Mesenchymal stem cell (in vitro differentiated cells and primary cell): Measurements from ENCODE around the gene CETP.

Experiments used
- DNase-seq: peaks from one replicate; pipeline ENCODE4 v3.0.0-alpha.2; 2013
- H2AFZ ChIP-seq: one replicate; pipeline ENCODE4 v1.6.1; 2013; ENCODE audit warnings: low read depth, mild to moderate bottlenecking, control low read depth, inconsistent platforms, low read length, moderate library complexity
- H2AK5ac ChIP-seq: 2 replicates; pipeline ENCODE4 v1.6.1; 2013; ENCODE audit warnings: low read length, moderate library complexity, mild to moderate bottlenecking, inconsistent platforms; ENCODE audit not compliant: severe bottlenecking
- H2BK120ac ChIP-seq: one replicate; pipeline ENCODE4 v1.6.1; 2013; ENCODE audit warnings: low read depth, mild to moderate bottlenecking, inconsistent platforms, low read length, moderate library complexity
- H2BK12ac ChIP-seq, 2 experiments: one replicate each; pipeline ENCODE4 v1.6.1; 2013; ENCODE audit warnings: inconsistent platforms in 2 of 2, low read length in 2 of 2, mild to moderate bottlenecking in 2 of 2, moderate library complexity in 2 of 2, control low read depth in 1 of 2
- H2BK15ac ChIP-seq: one replicate; pipeline ENCODE4 v1.6.1; 2013; ENCODE audit warnings: mild to moderate bottlenecking, low read depth, inconsistent platforms; ENCODE audit not compliant: poor library complexity, severe bottlenecking
- H2BK5ac ChIP-seq: 2 replicates; pipeline ENCODE4 v1.6.1; 2013; ENCODE audit warnings: low read depth, mild to moderate bottlenecking, low read length, control low read depth, inconsistent platforms; ENCODE audit not compliant: poor library complexity, severe bottlenecking
- H3K14ac ChIP-seq, 2 experiments: one replicate each; pipeline ENCODE4 v1.6.1; 2013; ENCODE audit warnings: inconsistent platforms in 2 of 2, low read length in 2 of 2, control low read depth in 1 of 2, mild to moderate bottlenecking in 1 of 2, moderate library complexity in 1 of 2
- H3K18ac ChIP-seq, 2 experiments: one replicate each; pipeline ENCODE4 v1.6.1; 2013; ENCODE audit warnings: inconsistent platforms in 2 of 2, low read length in 2 of 2, control low read depth in 1 of 2, low read depth in 1 of 2, mild to moderate bottlenecking in 1 of 2
- H3K23ac ChIP-seq, 2 experiments: one replicate each; pipeline ENCODE4 v1.6.1; 2013; ENCODE audit warnings: inconsistent platforms in 2 of 2, low read length in 2 of 2, mild to moderate bottlenecking in 2 of 2, moderate library complexity in 2 of 2, control low read depth in 1 of 2
- H3K27ac ChIP-seq: 2 replicates; pipeline ENCODE4 v1.5.1; 2013; ENCODE audit warnings: mild to moderate bottlenecking, moderate library complexity, low read length, control low read depth, inconsistent platforms; ENCODE audit not compliant: poor library complexity, severe bottlenecking
- H3K27me3 ChIP-seq, 2 experiments: 2 replicates each; pipeline versions ENCODE4 v1.6.1 to v1.7.0; 2013; ENCODE audit warnings: low read length in 2 of 2, mild to moderate bottlenecking in 2 of 2, moderate library complexity in 2 of 2, control low read depth in 1 of 2, inconsistent platforms in 1 of 2; ENCODE audit not compliant: control insufficient read depth in 1 of 2, insufficient read depth in 1 of 2
- H3K36me3 ChIP-seq, 2 experiments: 2 replicates each; pipeline versions ENCODE4 v1.6.1 to v1.7.0; 2013; ENCODE audit warnings: low read length in 2 of 2, control low read depth in 1 of 2, inconsistent platforms in 1 of 2, low read depth in 1 of 2, mild to moderate bottlenecking in 1 of 2; ENCODE audit not compliant: insufficient read depth in 2 of 2, control insufficient read depth in 1 of 2
- H3K4ac ChIP-seq, 2 experiments: one replicate each; pipeline ENCODE4 v1.6.1; 2013; ENCODE audit warnings: inconsistent platforms in 2 of 2, low read length in 2 of 2, mild to moderate bottlenecking in 2 of 2, moderate library complexity in 2 of 2, control low read depth in 1 of 2, low read depth in 1 of 2
- H3K4me1 ChIP-seq: 2 replicates; pipeline ENCODE4 v1.6.1; 2013; ENCODE audit warnings: low read depth, low read length, control low read depth; ENCODE audit not compliant: control insufficient read depth, insufficient read depth
- H3K4me2 ChIP-seq: 2 replicates; pipeline ENCODE4 v1.6.1; 2013; ENCODE audit warnings: low read length, mild to moderate bottlenecking, inconsistent platforms; ENCODE audit not compliant: poor library complexity, severe bottlenecking
- H3K4me3 ChIP-seq, 2 experiments: 2 replicates each; pipeline versions ENCODE4 v1.5.1 to v1.7.0; 2013; ENCODE audit warnings: low read length in 2 of 2, mild to moderate bottlenecking in 2 of 2, control low read depth in 1 of 2, low read depth in 1 of 2; ENCODE audit not compliant: insufficient read depth in 1 of 2
- H3K79me1 ChIP-seq: replicated peaks from 2 replicates; pipeline ENCODE4 v1.6.1; 2013; ENCODE audit warnings: mild to moderate bottlenecking, control low read depth, low read length, inconsistent platforms; ENCODE audit not compliant: poor library complexity, severe bottlenecking
- H3K9ac ChIP-seq: 2 replicates; pipeline ENCODE4 v1.7.0; 2013; ENCODE audit warnings: mild to moderate bottlenecking, low read length, moderate library complexity
- H3K9me3 ChIP-seq: 2 replicates; pipeline ENCODE4 v1.7.0; 2013; ENCODE audit warnings: mild to moderate bottlenecking, low read length; ENCODE audit not compliant: control insufficient read depth
- H4K8ac ChIP-seq: one replicate; pipeline ENCODE4 v1.6.1; 2013; ENCODE audit warnings: inconsistent platforms, mild to moderate bottlenecking, low read length, moderate library complexity
- H4K91ac ChIP-seq: one replicate; pipeline ENCODE4 v1.6.1; 2013; ENCODE audit warnings: mild to moderate bottlenecking, low read length, inconsistent platforms
- WGBS: methylation state at CpG from one replicate; pipeline ENCODE4 v1.1.7; 2013; ENCODE audit warnings: mixed read lengths; 5-methylcytosine and 5-hydroxymethylcytosine counted together

The CETP gene

GRCh38 chr16:56946767-56947603 is 14.8 kb upstream of the CETP start:
- Histone ChIP-seq H3K9me3 (no peaks in the 10 kb centered on the region), H2BK120ac (no peak overlapping the region), H3K4ac (no peak overlapping the region), H3K4me1 (peaks cover 13% of the 10 kb centered on the region), H3K36me3 (peaks cover 21 to 49% of the 10 kb centered on the region in 2 experiments), H3K9ac (no peak overlapping the region), H3K27ac (no peak overlapping the region), H4K8ac (no peak overlapping the region), H3K14ac (no peak overlapping the region), H3K79me1 (no peaks in the 10 kb centered on the region), H2BK5ac (no peak overlapping the region), H3K27me3 (no peaks in the 10 kb centered on the region), H3K4me3 (no peak overlapping the region), H2AFZ (no peak overlapping the region), H2BK12ac (no peak overlapping the region), H2BK15ac (no peak overlapping the region), H2AK5ac (peak overlapping the region; percentile 4), H3K4me2 (no peak overlapping the region), H4K91ac (no peak overlapping the region), H3K18ac (no peak overlapping the region), H3K23ac (no peak overlapping the region)
- WGBS: 97% methylated on average over 9 of the region's 10 CpGs
- no peak for DNase-seq

GRCh38 chr16:56947604-56947995 is 14.2 kb upstream of the CETP start:
- no peak overlapping the region for H2AFZ ChIP-seq
- no peak overlapping the region for H2BK15ac ChIP-seq
- no peak overlapping the region for H3K9ac ChIP-seq
- no peak overlapping the region for H2BK12ac ChIP-seq
- no peak overlapping the region for H3K4me2 ChIP-seq
- peaks cover 16 to 42% of the 10 kb centered on the region in 2 experiments for H3K36me3 ChIP-seq
- H4K91ac ChIP-seq: no peak overlapping the region
- no peak overlapping the region for H3K27ac ChIP-seq
- no peak for DNase-seq
- no peaks in the 10 kb centered on the region for H3K27me3 ChIP-seq
- WGBS: 96% methylated on average over 2 of the region's 2 CpGs
- H3K9me3 ChIP-seq: no peaks in the 10 kb centered on the region
- H2BK5ac ChIP-seq: no peak overlapping the region
- peaks cover 13% of the 10 kb centered on the region for H3K4me1 ChIP-seq
- H3K14ac ChIP-seq: no peak overlapping the region
- no peaks in the 10 kb centered on the region for H3K79me1 ChIP-seq
- H3K18ac ChIP-seq: no peak overlapping the region
- H2BK120ac ChIP-seq: no peak overlapping the region
- no peak overlapping the region for H3K4ac ChIP-seq
- H2AK5ac ChIP-seq: no peak overlapping the region
- H4K8ac ChIP-seq: no peak overlapping the region
- H3K23ac ChIP-seq: no peak overlapping the region
- no peak overlapping the region for H3K4me3 ChIP-seq

DNA sequence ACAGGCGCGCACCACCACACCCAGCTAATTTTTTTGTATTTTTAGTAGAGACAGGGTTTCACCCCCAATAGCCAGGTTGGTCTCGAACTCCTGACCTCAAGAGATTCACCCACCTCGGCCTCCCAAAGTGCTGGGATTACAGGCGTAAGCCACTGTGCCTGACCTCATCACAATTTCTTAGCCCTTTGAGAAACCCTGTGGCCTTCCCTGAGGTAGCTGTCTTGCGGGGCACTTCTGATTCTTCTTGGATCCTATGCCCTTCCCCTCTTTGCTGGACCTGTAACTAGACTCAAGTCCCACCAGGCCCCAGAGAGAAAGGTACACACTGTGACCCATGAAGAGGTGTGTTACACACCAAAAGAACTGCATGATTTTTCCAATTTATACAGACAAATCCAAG is 13.5 kb upstream of the CETP start:
- H3K4me1 ChIP-seq: peaks cover 13% of the 10 kb centered on the region
- no peak overlapping the region for H3K27ac ChIP-seq
- no peaks in the 10 kb centered on the region for H3K9me3 ChIP-seq
- peaks cover 10 to 36% of the 10 kb centered on the region in 2 experiments for H3K36me3 ChIP-seq
- H2AFZ ChIP-seq: no peak overlapping the region
- no peak overlapping the region for H3K23ac ChIP-seq
- H3K4me2 ChIP-seq: no peak overlapping the region
- no peak overlapping the region for H2AK5ac ChIP-seq
- no peak for DNase-seq
- H4K8ac ChIP-seq: no peak overlapping the region
- H3K4ac ChIP-seq: no peak overlapping the region
- H2BK15ac ChIP-seq: no peak overlapping the region
- H3K4me3 ChIP-seq: no peak overlapping the region
- H3K14ac ChIP-seq: no peak overlapping the region
- no peaks in the 10 kb centered on the region for H3K27me3 ChIP-seq
- no peak overlapping the region for H3K9ac ChIP-seq
- H3K79me1 ChIP-seq: no peaks in the 10 kb centered on the region
- H2BK12ac ChIP-seq: no peak overlapping the region
- H4K91ac ChIP-seq: no peak overlapping the region
- H2BK5ac ChIP-seq: no peak overlapping the region
- H3K18ac ChIP-seq: no peak overlapping the region
- H2BK120ac ChIP-seq: no peak overlapping the region
- 97% methylated on average over 6 of the region's 6 CpGs for WGBS

GRCh38 chr16:56950051-56950450 is 11.7 kb upstream of the CETP start:
- Histone ChIP-seq H2AK5ac (no peak overlapping the region), H2BK5ac (no peak overlapping the region), H3K9ac (no peak overlapping the region), H2AFZ (no peak overlapping the region), H3K4me2 (no peak overlapping the region), H3K4ac (peak overlapping the region in 1 of 2 experiments; percentile 53), H3K79me1 (no peaks in the 10 kb centered on the region), H4K8ac (no peak overlapping the region), H3K27ac (no peak overlapping the region), H3K9me3 (no peaks in the 10 kb centered on the region), H3K36me3 (peaks cover 7 to 18% of the 10 kb centered on the region in 2 experiments), H3K14ac (no peak overlapping the region), H3K23ac (no peak overlapping the region), H3K18ac (no peak overlapping the region), H4K91ac (no peak overlapping the region), H3K27me3 (no peaks in the 10 kb centered on the region), H3K4me1 (peaks cover 10% of the 10 kb centered on the region), H3K4me3 (no peak overlapping the region), H2BK12ac (no peak overlapping the region), H2BK120ac (no peak overlapping the region), H2BK15ac (no peak overlapping the region)
- 95% methylated on average over 3 of the region's 4 CpGs for WGBS
- no peak for DNase-seq
